Bronchial epithelial cell (primary cell): ENCODE measurements around the gene CACNG8. TPM values are rescaled to one million over a fixed set of nuclear protein-coding genes. Genes with fewer than 3 reads are reported as not detected.
"Not testable (repeated sequence)": the region's sequence is repeated elsewhere in the genome, so short reads cannot be mapped to it uniquely, and the experiment has no call there.

Experiments used
- DNase-seq: peaks from one replicate; pipeline ENCODE4 v3.0.0-alpha.2; 2010; ENCODE audit warnings: low read depth
- FAIRE-seq: peaks from 2 replicates; lab custom pipeline; 2011; peaks lifted over from hg19 to GRCh38; lab: Jason Lieb, UNC
- H3K27me3 ChIP-seq: 2 replicates; pipeline ENCODE4 v1.5.1; 2011; ENCODE audit warnings: low read length; ENCODE audit not compliant: control insufficient read depth, insufficient read depth
- H3K36me3 ChIP-seq: 2 replicates; pipeline ENCODE4 v1.5.1; 2011; ENCODE audit warnings: low read length; ENCODE audit not compliant: control insufficient read depth, insufficient read depth
- H3K4me3 ChIP-seq: 2 replicates; pipeline ENCODE4 v1.5.1; 2011; ENCODE audit warnings: mild to moderate bottlenecking, low read depth, low read length, control low read depth
- CTCF ChIP-seq: IDR thresholded peaks from 2 replicates; pipeline ENCODE4 v1.5.1; 2011; ENCODE audit warnings: mild to moderate bottlenecking, moderate library complexity, low read length, control low read depth, inconsistent platforms; ENCODE audit not compliant: insufficient read depth, severe bottlenecking
- total RNA-seq: library from RNA; depleted of rRNA; stranded (reverse); fragments of >200 nt; gene quantifications from 2 replicates; pipeline ENCODE4 v1.2.1, GENCODE V29; 2014

Gene CACNG8
- total RNA-seq, 1 donor from 2014 or later, result not detected

GRCh38 chr19:54029930-54030490 is 67.3 kb downstream of the CACNG8 start:
- DNase-seq (peak; percentile 32), FAIRE-seq (no peak)
- Histone ChIP-seq H3K36me3 (no peaks in the 10 kb centered on the region), H3K27me3 (no peaks in the 10 kb centered on the region), H3K4me3 (no peak overlapping the region)
- peak; percentile 68 for TF ChIP-seq CTCF

- Histone ChIP-seq H3K4me3 (no peak overlapping the region), H3K36me3 (no peaks in the 10 kb centered on the region), H3K27me3 (no peaks in the 10 kb centered on the region)
- DNase-seq (no peak), FAIRE-seq (no peak)
- no peak for TF ChIP-seq CTCF
These were observed 68.3 kb downstream of the CACNG8 start for GRCh38 chr19:54030895-54031586.

- DNase-seq, result peak; percentile 75
- TF ChIP-seq CTCF, result no peak
- no peak for FAIRE-seq
- Histone ChIP-seq H3K27me3 (no peaks in the 10 kb centered on the region), H3K4me3 (no peak overlapping the region), H3K36me3 (no peaks in the 10 kb centered on the region)
These were observed 72.8 kb downstream of the CACNG8 start for GRCh38 chr19:54035215-54036178.

- H3K4me3 ChIP-seq, FAIRE-seq, H3K36me3 ChIP-seq, DNase-seq, H3K27me3 ChIP-seq: not testable (repeated sequence)
These were observed 73.8 kb downstream of the CACNG8 start for GRCh38 chr19:54036542-54036941.

Other genes starting within 250 kb of the CACNG8 start
- under 0.01 TPM in 1 of 2 replicates, not detected in the other for gene NLRP12, start 138.6 kb upstream of the CACNG8 start, total RNA-seq
- gene MYADM, start 95.1 kb upstream of the CACNG8 start, total RNA-seq, result 1.3 and 1.4 TPM in 2 replicates
- gene PRKCG, start 80.7 kb upstream of the CACNG8 start, total RNA-seq, result not detected in 2 replicates
- not detected in 2 replicates for gene CACNG7, start 53.7 kb upstream of the CACNG8 start, total RNA-seq
- gene CACNG6, start 28.7 kb downstream of the CACNG8 start, total RNA-seq, result 0.26 TPM in 1 of 2 replicates, not detected in the other
- gene VSTM1, start 101.0 kb downstream of the CACNG8 start, total RNA-seq, result not detected in 2 replicates
- not detected in 2 replicates for gene TARM1, start 118.4 kb downstream of the CACNG8 start, total RNA-seq
- gene OSCAR, start 137.9 kb downstream of the CACNG8 start, total RNA-seq, result 0.64 and 0.79 TPM in 2 replicates
- gene NDUFA3, start 139.9 kb downstream of the CACNG8 start, total RNA-seq, result 6.1 and 16.0 TPM in 2 replicates
- 6.1 and 11.3 TPM in 2 replicates for gene TFPT, start 152.7 kb downstream of the CACNG8 start, total RNA-seq
- 37.8 and 47.1 TPM in 2 replicates for gene PRPF31, start 152.8 kb downstream of the CACNG8 start, total RNA-seq
- gene CNOT3, start 174.8 kb downstream of the CACNG8 start, total RNA-seq, result 6.1 and 11.4 TPM in 2 replicates
- 9.7 and 13.4 TPM in 2 replicates for gene LENG1, start 196.8 kb downstream of the CACNG8 start, total RNA-seq
- 23.2 and 25.0 TPM in 2 replicates for gene TMC4, start 210.2 kb downstream of the CACNG8 start, total RNA-seq
- 6.8 and 10.6 TPM in 2 replicates for gene MBOAT7, start 226.6 kb downstream of the CACNG8 start, total RNA-seq
- gene TSEN34, start 228.4 kb downstream of the CACNG8 start, total RNA-seq, result 47.9 and 50.2 TPM in 2 replicates
- 2,761 and 3,132 TPM in 2 replicates for gene RPS9, start 237.9 kb downstream of the CACNG8 start, total RNA-seq